ENCODE data around the gene ELMO1.

- TF ChIP-seq CTCF (CRISPR knock-in tag; IDR thresholded peaks at IDR 0.05) = no peak
- TF ChIP-seq SIX1 (CRISPR knock-in tag; IDR thresholded peaks at IDR 0.05; ENCODE audit: borderline replicate concordance) = no peak
- no peak for TF ChIP-seq EHMT2 (IDR thresholded peaks at IDR 0.05; ENCODE audit: borderline replicate concordance, low read depth, low read length)
- no peak for TF ChIP-seq MAZ (IDR thresholded peaks at IDR 0.05; ENCODE audit: borderline replicate concordance, low read depth, low read length)
- no peak for TF ChIP-seq MAZ (CRISPR knock-in tag; IDR thresholded peaks at IDR 0.05; ENCODE audit: low read depth)
- no peak for TF ChIP-seq CEBPB (IDR thresholded peaks at IDR 0.05; ENCODE audit: borderline replicate concordance, low read depth, low read length)
- TF ChIP-seq ZNF792 (CRISPR knock-in tag; IDR thresholded peaks at IDR 0.05) = no peak
- TF ChIP-seq ARID2 (CRISPR knock-in tag; IDR thresholded peaks at IDR 0.05; ENCODE audit: borderline replicate concordance) = no peak
- TF ChIP-seq PHF20 (CRISPR knock-in tag; IDR thresholded peaks at IDR 0.05) = no peak
- TF ChIP-seq TCF12 (IDR thresholded peaks at IDR 0.05) = no peak
- no peak for TF ChIP-seq TCF12 (CRISPR knock-in tag; IDR thresholded peaks at IDR 0.05)
These were observed 243.2 kb downstream of the ELMO1 start for GRCh38 chr7:37205451-37205850.

Measured in HepG2 (cell line).